ENCODE results near the gene IL22.

GRCh38 chr12:68286396-68286795 lies 33.0 kb upstream of the IL22 start:
- no peak for TF ChIP-seq EP300 (IDR thresholded peaks at IDR 0.05)
- no peak for TF ChIP-seq POLR2A (IDR thresholded peaks at IDR 0.05)
- TF ChIP-seq POLR2AphosphoS5 (IDR thresholded peaks at IDR 0.05): no peak
